T-cell (primary cell): ENCODE results near the gene PATL1. TPM values are rescaled to one million over a fixed set of nuclear protein-coding genes. Genes with fewer than 3 reads are reported as not detected.

ENCODE experiments used
- ATAC-seq, 4 experiments: fragments of 200-7000 bp in 3 of 4; fragments of 150-1000 bp in 1 of 4; cut with Tn5 transposase; replicated peaks in 1 of 4; 1 replicate in 3 of 4; 2 replicates in 1 of 4; pipeline ENCODE4 v1.10.0; 2021; ENCODE audit warnings: moderate library complexity in 3 of 4, mild to moderate bottlenecking in 2 of 4, moderate number of reproducible peaks in 1 of 4
- CTCF ChIA-PET, 2 donors: fragments of 300-600 bp; sonication (Branson Sonifier 250); formaldehyde crosslinking; loops; one replicate each; lab custom pipeline; 2022; ENCODE audit warnings: antibody characterized with exemption in 2 of 2; lab: Charles Lee
- POLR2A ChIA-PET, 2 donors: fragments of 300-600 bp; sonication (Branson Sonifier 250); formaldehyde crosslinking; loops; one replicate each; lab custom pipeline; 2022; ENCODE audit warnings: antibody characterized with exemption in 2 of 2; lab: Charles Lee
- DNase-seq, 35 experiments: peaks; one replicate each; pipeline versions ENCODE4 v3.0.0 to v3.0.0-alpha.2; 2013 to 2023
- H3K27ac ChIP-seq: one replicate; pipeline ENCODE4 v1.5.1; 2013; ENCODE audit warnings: low read length
- H3K27me3 ChIP-seq, 2 experiments: replicated peaks in 1 of 2; 1 replicate in 1 of 2; 2 replicates in 1 of 2; pipeline versions ENCODE4 v1.6.1 to v1.7.0; 2013; ENCODE audit warnings: low read length in 1 of 2, mixed read lengths in 1 of 2; ENCODE audit not compliant: control insufficient read depth in 2 of 2, insufficient read depth in 2 of 2; ENCODE audit errors: extremely low read depth in 1 of 2
- H3K36me3 ChIP-seq, 2 donors: 1 replicate in 1 of 2; 2 replicates in 1 of 2; pipeline versions ENCODE4 v1.6.1 to v1.7.0; 2013; ENCODE audit warnings: low read length in 1 of 2; ENCODE audit not compliant: control insufficient read depth in 2 of 2, insufficient read depth in 1 of 2; ENCODE audit errors: extremely low read depth in 1 of 2
- H3K4me1 ChIP-seq, 2 experiments: 1 replicate in 1 of 2; 2 replicates in 1 of 2; pipeline versions ENCODE4 v1.6.1 to v1.7.0; 2013; ENCODE audit warnings: low read length in 2 of 2, mixed read lengths in 1 of 2; ENCODE audit not compliant: insufficient read depth in 2 of 2, control insufficient read depth in 1 of 2; ENCODE audit errors: extremely low read depth in 1 of 2
- H3K4me3 ChIP-seq, 2 donors: 1 replicate in 1 of 2; 2 replicates in 1 of 2; pipeline versions ENCODE4 v1.5.1 to v1.7.0; 2013; ENCODE audit warnings: mild to moderate bottlenecking in 2 of 2, low read length in 1 of 2, moderate library complexity in 1 of 2; ENCODE audit not compliant: control insufficient read depth in 1 of 2; ENCODE audit errors: extremely low read depth in 1 of 2
- H3K9me3 ChIP-seq: 2 replicates; pipeline ENCODE4 v1.7.0; 2013
- H3K27ac Mint-ChIP-seq, 2 donors: one replicate each; pipeline ENCODE4 v1.8.0; 2020 to 2021; ENCODE audit warnings: mild to moderate bottlenecking in 2 of 2, mixed read lengths in 2 of 2
- H3K27me3 Mint-ChIP-seq, 2 donors: one replicate each; pipeline ENCODE4 v1.8.0; 2021 to 2022; ENCODE audit warnings: mixed read lengths in 2 of 2
- H3K36me3 Mint-ChIP-seq: one replicate; pipeline ENCODE4 v1.8.0; 2021; ENCODE audit warnings: mixed read lengths
- H3K4me1 Mint-ChIP-seq, 3 donors: one replicate each; pipeline ENCODE4 v1.8.0; 2020 to 2022; ENCODE audit warnings: mixed read lengths in 3 of 3, mild to moderate bottlenecking in 1 of 3
- H3K4me3 Mint-ChIP-seq, 3 donors: one replicate each; pipeline ENCODE4 v1.8.0; 2020 to 2022; ENCODE audit warnings: mild to moderate bottlenecking in 3 of 3, mixed read lengths in 3 of 3, moderate library complexity in 3 of 3
- H3K9me3 Mint-ChIP-seq, 3 donors: one replicate each; pipeline ENCODE4 v1.8.0; 2020 to 2022; ENCODE audit warnings: mixed read lengths in 3 of 3
- WGBS: methylation state at CpG from one replicate; pipeline ENCODE4 v1.1.5; 2013; ENCODE audit warnings: missing lambda C conversion rate; ENCODE audit not compliant: insufficient coverage; 5-methylcytosine and 5-hydroxymethylcytosine counted together
- total RNA-seq, 35 experiments: library from RNA in 6 of 35; stranded (reverse) in 6 of 35; fragments of 120-200 nt in 1 of 35; gene quantifications; one replicate each; pipeline versions ENCODE4 v1.2.1 to v1.2.4 and lab custom pipeline; 2013 to 2026

The PATL1 gene
- total RNA-seq, 5 donors from 2014 or later (not counting 1 experiment from before 2014, with no cell fraction given), result 37.0 to 49.7 (median 41.9) TPM

DNA sequence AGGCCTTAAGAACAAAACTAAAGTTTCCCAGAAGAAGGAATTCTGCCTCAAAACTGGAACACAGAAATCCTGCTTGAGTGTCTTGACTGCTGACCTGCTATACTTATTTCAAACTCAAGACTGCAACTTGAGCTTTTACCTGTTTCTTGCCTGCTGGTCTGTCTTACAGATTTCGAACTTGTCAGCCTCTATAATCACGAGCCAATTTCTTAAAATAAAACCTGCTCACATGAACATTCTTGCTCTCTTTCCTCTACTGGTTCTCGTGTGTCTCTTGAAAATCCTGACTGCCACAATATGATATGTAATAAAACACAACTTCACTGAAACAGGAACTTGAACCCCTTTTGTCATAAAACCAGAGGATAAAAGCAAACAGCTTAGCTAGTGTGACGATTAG lies 13.9 kb downstream of the PATL1 start:
- H3K9me3 Mint-ChIP-seq, result no peaks in the 10 kb centered on the region
- DNase-seq (no peak), ATAC-seq (no peak)
- no peak overlapping the region for H3K4me3 ChIP-seq
- WGBS, result 100% methylated on average over 3 of the region's 4 CpGs
- H3K4me1 Mint-ChIP-seq, result peaks cover 0 to 2% (median under 1%) of the 10 kb centered on the region in 3 donors
- H3K27ac Mint-ChIP-seq, result no peak overlapping the region
- no peaks in the 10 kb centered on the region for H3K27me3 ChIP-seq
- H3K9me3 ChIP-seq, result no peaks in the 10 kb centered on the region
- peaks cover 75% of the 10 kb centered on the region for H3K36me3 Mint-ChIP-seq
- H3K36me3 ChIP-seq, result peaks cover 17 to 90% of the 10 kb centered on the region in 2 donors
- no peak overlapping the region for H3K27ac ChIP-seq
- ChIA-PET CTCF (interaction anchor here in 1 of 2 donors (0.6 kb wide), 1 partner anchor 14 kb away, joined by 8 read pairs; no protein-coding TSS in a partner anchor), POLR2A (interaction anchor here in 1 of 2 donors (0.6 kb wide), 1 partner anchor 9 kb away, joined by 8 read pairs; no protein-coding TSS in a partner anchor)
- no peaks in the 10 kb centered on the region for H3K4me1 ChIP-seq
- no peak overlapping the region for H3K4me3 Mint-ChIP-seq
- H3K27me3 Mint-ChIP-seq, result no peaks in the 10 kb centered on the region

DNA sequence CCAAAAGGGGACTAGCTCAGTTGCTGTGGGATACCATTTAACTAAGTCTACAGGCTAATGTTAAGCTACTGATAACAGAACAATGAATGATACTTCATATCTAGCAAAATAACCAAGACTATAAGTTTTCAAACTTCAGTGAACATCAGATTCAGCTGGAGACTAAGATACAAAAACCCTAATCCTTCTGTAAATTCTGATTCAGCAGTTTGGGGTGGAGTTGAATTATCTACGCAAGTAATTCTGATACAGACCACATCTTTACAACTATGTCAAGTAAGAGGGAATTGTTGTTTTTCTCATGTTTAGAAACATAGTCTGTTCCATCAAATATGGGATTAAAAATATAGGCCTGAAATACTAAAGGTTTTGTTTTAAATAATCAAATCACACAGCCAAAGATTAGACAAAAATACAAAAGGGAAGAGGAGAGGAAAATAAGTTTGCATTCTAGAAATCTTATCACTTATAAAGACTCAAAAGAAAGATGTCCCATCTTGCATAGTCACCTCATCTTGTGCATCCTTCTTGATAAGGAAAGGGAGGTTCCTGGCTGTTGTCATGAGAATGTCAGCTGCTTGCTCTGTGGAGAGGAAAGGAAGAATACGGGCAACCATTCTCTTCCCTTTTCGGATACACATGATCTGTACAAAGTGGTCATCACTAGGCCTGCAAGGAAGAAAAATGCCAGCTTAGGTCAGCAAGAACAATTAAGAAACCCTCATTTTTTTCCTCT lies 21.4 kb downstream of the PATL1 start:
- H3K36me3 ChIP-seq, result peaks cover 6 to 87% of the 10 kb centered on the region in 2 donors
- Mint-ChIP-seq H3K36me3 (peaks cover 68% of the 10 kb centered on the region), H3K9me3 (no peaks in the 10 kb centered on the region), H3K27me3 (no peaks in the 10 kb centered on the region), H3K4me3 (no peak overlapping the region), H3K4me1 (no peaks in the 10 kb centered on the region), H3K27ac (no peak overlapping the region)
- H3K4me3 ChIP-seq, result no peak overlapping the region
- H3K4me1 ChIP-seq, result no peaks in the 10 kb centered on the region
- no peak for DNase-seq
- H3K27ac ChIP-seq, result no peak overlapping the region
- ATAC-seq, result no peak
- no CpG with 5 or more reads among the region's 3 CpGs for WGBS
- CTCF ChIA-PET, result no interaction called here
- POLR2A ChIA-PET, result no interaction called here
- H3K27me3 ChIP-seq, result no peaks in the 10 kb centered on the region
- H3K9me3 ChIP-seq, result no peaks in the 10 kb centered on the region

DNA sequence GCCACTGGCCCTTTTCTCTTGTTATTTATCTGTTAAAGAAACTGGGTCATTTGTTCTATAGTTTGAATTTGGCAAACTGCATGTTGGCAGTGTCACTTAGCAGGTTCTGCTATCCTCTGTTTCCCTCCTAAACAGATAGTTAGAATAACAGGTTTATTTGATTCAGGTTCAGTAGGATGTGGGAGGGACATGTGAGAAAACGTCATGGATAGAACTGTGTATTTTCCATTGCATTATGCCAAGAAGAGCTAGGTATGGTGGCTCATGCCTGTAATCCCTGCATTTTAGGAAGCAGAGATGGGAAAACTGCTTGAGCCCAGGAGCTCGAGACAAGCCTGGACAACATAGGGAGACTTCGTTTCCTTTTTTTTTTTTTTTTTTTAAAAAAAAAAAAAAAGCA lies 24.3 kb downstream of the PATL1 start:
- DNase-seq (no peak), ATAC-seq (no peak)
- H3K27ac Mint-ChIP-seq, result peak overlapping the region in 1 of 2 donors; percentile 39
- no peak overlapping the region for H3K4me3 Mint-ChIP-seq
- no peaks in the 10 kb centered on the region for H3K27me3 ChIP-seq
- no peaks in the 10 kb centered on the region for H3K4me1 ChIP-seq
- H3K36me3 Mint-ChIP-seq, result peaks cover 57% of the 10 kb centered on the region
- POLR2A ChIA-PET, result interaction anchor here (0.6 kb wide), 2 partner anchors 12 to 1951 kb away, joined by 4 read pairs; no protein-coding TSS in a partner anchor
- H3K4me1 Mint-ChIP-seq, result no peaks in the 10 kb centered on the region
- no CpG with 5 or more reads among the region's 3 CpGs for WGBS
- H3K4me3 ChIP-seq, result no peak overlapping the region
- H3K27me3 Mint-ChIP-seq, result no peaks in the 10 kb centered on the region
- H3K9me3 Mint-ChIP-seq, result no peaks in the 10 kb centered on the region
- H3K9me3 ChIP-seq, result no peaks in the 10 kb centered on the region
- H3K27ac ChIP-seq, result no peak overlapping the region
- peaks cover 13 to 83% of the 10 kb centered on the region in 2 donors for H3K36me3 ChIP-seq
- CTCF ChIA-PET, result no interaction called here

DNA sequence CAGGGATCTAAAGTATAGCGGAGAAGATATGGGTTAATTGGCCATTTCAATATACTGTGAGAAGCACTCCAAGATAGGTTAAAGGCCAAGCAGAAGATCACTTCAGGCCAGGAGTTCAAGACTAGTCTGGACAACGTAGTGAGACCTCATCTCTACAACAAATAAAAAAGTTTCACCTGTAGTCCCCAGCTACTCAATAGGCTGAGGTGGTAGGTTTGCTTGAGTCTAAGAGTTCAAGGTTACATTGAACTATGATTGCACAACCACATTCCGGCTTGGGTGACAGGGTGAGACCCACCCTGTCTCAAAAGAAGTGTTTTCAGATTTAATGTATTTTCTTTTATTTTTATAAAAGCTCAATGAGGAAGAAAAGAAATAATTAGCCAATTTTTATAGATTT lies 25.4 kb downstream of the PATL1 start:
- Histone ChIP-seq H3K9me3 (no peaks in the 10 kb centered on the region), H3K4me3 (no peak overlapping the region), H3K27me3 (no peaks in the 10 kb centered on the region), H3K36me3 (peaks cover 13 to 83% of the 10 kb centered on the region in 2 donors), H3K4me1 (no peaks in the 10 kb centered on the region), H3K27ac (no peak overlapping the region)
- Mint-ChIP-seq H3K4me1 (no peaks in the 10 kb centered on the region), H3K4me3 (no peak overlapping the region), H3K27me3 (no peaks in the 10 kb centered on the region), H3K36me3 (peaks cover 56% of the 10 kb centered on the region), H3K27ac (no peak overlapping the region), H3K9me3 (no peaks in the 10 kb centered on the region)
- ChIA-PET POLR2A (interaction anchor here in 1 of 2 donors (0.9 kb wide), 1 partner anchor 13 kb away, joined by 3 read pairs; no protein-coding TSS in a partner anchor), CTCF (interaction anchor here in 1 of 2 donors (0.8 kb wide), 1 partner anchor 11 kb away, joined by 3 read pairs; no protein-coding TSS in a partner anchor)
- ATAC-seq, result no peak
- DNase-seq, result no peak
- WGBS, result no CpG with 5 or more reads among the region's 3 CpGs

DNA sequence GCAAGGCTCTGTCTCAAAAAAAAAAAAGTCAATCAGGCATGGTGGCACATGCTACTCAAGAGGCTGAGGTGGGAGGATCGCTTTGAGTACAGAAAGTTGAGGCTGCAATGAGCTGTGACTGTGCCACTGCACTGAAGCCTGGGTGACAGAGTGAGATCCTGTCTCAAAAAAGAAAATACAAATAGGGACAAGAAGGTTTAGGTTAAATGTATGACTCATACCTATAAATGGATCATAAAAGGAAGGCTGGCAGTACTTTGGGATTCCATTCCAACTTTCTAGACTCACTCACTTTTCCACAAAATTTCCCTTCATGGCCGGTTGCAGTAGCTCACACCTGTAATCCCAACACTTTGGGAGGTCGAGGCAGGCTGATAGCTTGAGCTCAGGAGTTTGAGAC lies 27.7 kb downstream of the PATL1 start:
- DNase-seq (no peak), ATAC-seq (no peak)
- Histone ChIP-seq H3K27me3 (no peaks in the 10 kb centered on the region), H3K9me3 (no peaks in the 10 kb centered on the region), H3K4me3 (no peak overlapping the region), H3K36me3 (peaks cover 7 to 79% of the 10 kb centered on the region in 2 donors), H3K27ac (no peak overlapping the region), H3K4me1 (no peaks in the 10 kb centered on the region)
- Mint-ChIP-seq H3K36me3 (peaks cover 62% of the 10 kb centered on the region), H3K4me3 (no peak overlapping the region), H3K27me3 (no peaks in the 10 kb centered on the region), H3K27ac (no peak overlapping the region), H3K9me3 (no peaks in the 10 kb centered on the region), H3K4me1 (no peaks in the 10 kb centered on the region)
- CTCF ChIA-PET, result no interaction called here
- 80% methylated on average over 1 of the region's 3 CpGs for WGBS
- POLR2A ChIA-PET, result interaction anchor here (0.6 to 0.7 kb wide), 3 partner anchors 31 to 104 kb away, joined by 3 to 4 read pairs (median 4); no protein-coding TSS in a partner anchor

DNA sequence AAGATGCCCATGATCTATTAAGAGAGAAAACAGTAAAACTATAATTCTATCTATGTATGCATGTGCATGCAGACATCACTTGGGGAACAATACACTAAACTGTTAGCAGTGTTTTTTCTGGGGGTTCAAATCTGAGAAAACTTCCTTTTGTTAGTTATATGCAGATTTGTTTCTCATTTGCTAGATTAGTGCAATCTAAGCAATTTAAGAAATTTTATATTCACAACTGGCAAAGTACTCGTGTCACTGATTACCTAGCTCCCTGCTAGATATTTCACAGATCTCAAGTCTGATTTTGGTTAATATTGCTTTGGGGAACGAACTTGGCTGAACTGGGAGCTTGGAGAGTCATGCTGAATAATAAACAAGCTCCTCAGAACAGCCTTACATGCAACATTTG lies 38.3 kb downstream of the PATL1 start:
- no peaks in the 10 kb centered on the region for H3K27me3 ChIP-seq
- H3K4me3 Mint-ChIP-seq, result no peak overlapping the region
- no peaks in the 10 kb centered on the region for H3K4me1 Mint-ChIP-seq
- ATAC-seq, result no peak
- peaks cover 2 to 4% of the 10 kb centered on the region in 2 donors for H3K36me3 ChIP-seq
- H3K4me1 ChIP-seq, result no peaks in the 10 kb centered on the region
- no peak for DNase-seq
- no peaks in the 10 kb centered on the region for H3K9me3 Mint-ChIP-seq
- no CpG with 5 or more reads among the region's 2 CpGs for WGBS
- peaks cover 8% of the 10 kb centered on the region for H3K36me3 Mint-ChIP-seq
- CTCF ChIA-PET, result no interaction called here
- POLR2A ChIA-PET, result interaction anchor here in 1 of 2 donors (0.6 kb wide), 1 partner anchor 16 kb away, joined by 7 read pairs; no protein-coding TSS in a partner anchor
- H3K27ac ChIP-seq, result no peak overlapping the region
- no peaks in the 10 kb centered on the region for H3K27me3 Mint-ChIP-seq
- no peak overlapping the region for H3K27ac Mint-ChIP-seq
- H3K9me3 ChIP-seq, result no peaks in the 10 kb centered on the region
- no peak overlapping the region for H3K4me3 ChIP-seq
